GM12878 (cell line): ENCODE data around the gene KRT33A. TPM values are rescaled to one million over a fixed set of nuclear protein-coding genes. Genes with fewer than 3 reads are reported as not detected.

Experiments used
- ATAC-seq: fragments of 200-7000 bp; cut with Tn5 transposase; 3 replicates; pipeline ENCODE4 v1.9.1; 2020; ENCODE audit warnings: mild to moderate bottlenecking, moderate library complexity
- BruUV-seq: library from RNA; stranded (reverse); fragments of 400-500 nt; replicated peaks from 2 replicates; lab custom pipeline; 2021; lab: Mats Ljungman, UMichigan
- CTCF ChIA-PET: fragments of 300-600 bp; sonication (Branson Sonifier 250); formaldehyde crosslinking; extraction: SDS; loops from one replicate; lab custom pipeline; 2021; ENCODE audit warnings: inconsistent platforms; lab: Yijun Ruan, JAX
- POLR2A ChIA-PET: fragments of 350-600 bp; formaldehyde crosslinking; extraction: SDS; loops from one replicate; lab custom pipeline; 2021; ENCODE audit warnings: inconsistent platforms; lab: Charles Lee
- RAD21 ChIA-PET: fragments of 300-600 bp; sonication (Branson Sonifier 250); formaldehyde crosslinking; loops from one replicate; lab custom pipeline; 2023; ENCODE audit warnings: antibody characterized with exemption; ENCODE audit not compliant: unreplicated experiment; lab: Charles Lee
- SMC1A ChIA-PET: fragments of 300-600 bp; sonication (Branson Sonifier 250); formaldehyde crosslinking; loops from one replicate; lab custom pipeline; 2023; ENCODE audit not compliant: unreplicated experiment, uncharacterized antibody; lab: Charles Lee
- DNase-seq: peaks from one replicate; pipeline ENCODE4 v3.0.0-alpha.2; 2011; ENCODE audit warnings: low read depth, low spot score
- FAIRE-seq: peaks from 3 replicates; lab custom pipeline; 2011; peaks lifted over from hg19 to GRCh38; lab: Jason Lieb, UNC
- H2AFZ ChIP-seq: 2 replicates; pipeline ENCODE4 v1.6.0; 2011; ENCODE audit warnings: low read depth, low read length, control low read depth; ENCODE audit not compliant: control insufficient read depth
- H3K27ac ChIP-seq: 2 replicates; pipeline ENCODE4 v1.5.1; 2011; ENCODE audit warnings: control low read depth; ENCODE audit not compliant: control insufficient read depth, insufficient read depth
- H3K27me3 ChIP-seq, 2 experiments: replicated peaks in 1 of 2; 2 replicates each; pipeline versions ENCODE4 v1.6.0 to v1.6.1; 2011; ENCODE audit warnings: low read length in 1 of 2; ENCODE audit not compliant: control insufficient read depth in 2 of 2, insufficient read depth in 2 of 2
- H3K36me3 ChIP-seq, 2 experiments: 2 replicates each; pipeline ENCODE4 v1.5.1; 2011; ENCODE audit warnings: low read length in 1 of 2; ENCODE audit not compliant: control insufficient read depth in 2 of 2, insufficient read depth in 2 of 2
- H3K4me1 ChIP-seq: 2 replicates; pipeline ENCODE4 v1.6.1; 2011; ENCODE audit warnings: mild to moderate bottlenecking, low read length, moderate library complexity, mixed read lengths; ENCODE audit not compliant: control insufficient read depth, insufficient read depth
- H3K4me2 ChIP-seq: 2 replicates; pipeline ENCODE4 v1.6.0; 2011; ENCODE audit warnings: control low read depth; ENCODE audit not compliant: control insufficient read depth, insufficient read depth
- H3K4me3 ChIP-seq: fragments of 200-600 bp; sonication (generic); 2 replicates; pipeline ENCODE4 v1.5.1; 2016
- H3K79me2 ChIP-seq: 2 replicates; pipeline ENCODE4 v1.6.0; 2011; ENCODE audit warnings: low read length; ENCODE audit not compliant: control insufficient read depth, insufficient read depth
- H3K9ac ChIP-seq: 2 replicates; pipeline ENCODE4 v1.8.0; 2011; ENCODE audit warnings: low read length, control low read depth, mixed read lengths; ENCODE audit not compliant: control insufficient read depth, insufficient read depth
- H3K9me3 ChIP-seq: replicated peaks from 3 replicates; pipeline ENCODE4 v1.5.1; 2011; ENCODE audit warnings: mild to moderate bottlenecking, low read length; ENCODE audit not compliant: control insufficient read depth, insufficient read depth
- H4K20me1 ChIP-seq: 2 replicates; pipeline ENCODE4 v1.6.0; 2011; ENCODE audit not compliant: control insufficient read depth, insufficient read depth
- PAX8 ChIP-seq: fragments of 450-650 bp; IDR thresholded peaks from 2 replicates; pipeline ENCODE4 v1.6.1; 2017; ENCODE audit warnings: mild to moderate bottlenecking, moderate library complexity
- SMAD1 ChIP-seq: fragments of 450-650 bp; IDR thresholded peaks from 2 replicates; pipeline ENCODE4 v1.6.1; 2018; ENCODE audit warnings: mild to moderate bottlenecking, low read depth; ENCODE audit not compliant: partially characterized antibody
- SMAD5 ChIP-seq: IDR thresholded peaks from 2 replicates; pipeline ENCODE4 v1.6.1; 2016; ENCODE audit warnings: antibody characterized with exemption, low read depth
- SRF ChIP-seq, 2 experiments: IDR thresholded peaks; 2 replicates each; pipeline ENCODE4 v1.6.1; 2011; ENCODE audit warnings: low read depth in 2 of 2, low read length in 2 of 2, mild to moderate bottlenecking in 1 of 2, moderate library complexity in 1 of 2
- TBL1XR1 ChIP-seq: IDR thresholded peaks from 2 replicates; pipeline ENCODE4 v1.6.1; 2012; ENCODE audit warnings: low read depth, low read length, improper control_type of control experiment
- WGBS: methylation state at CpG from one replicate; pipeline ENCODE4 v1.1.6; 2016; ENCODE audit warnings: low lambda C conversion rate; ENCODE audit not compliant: insufficient replicate concordance, insufficient coverage; ENCODE audit errors: missing lambda C conversion rate; 5-methylcytosine and 5-hydroxymethylcytosine counted together
- in situ Hi-C: fragments of 300-500 bp; cut with MboI; formaldehyde crosslinking; loops from 9 replicates; pipeline ENCODE4 v1.14.3; 2018; ENCODE audit warnings: mixed read lengths
- intact Hi-C: fragments of 100-400 bp; cut with micrococcal nuclease; formaldehyde crosslinking; loops from one replicate; pipeline ENCODE4 v1.14.2; 2022; ENCODE audit not compliant: unreplicated experiment
- polyA plus RNA-seq, 11 experiments: library from polyadenylated mRNA; depleted of rRNA in 4 of 11; unstranded in 6 of 11; stranded (reverse) in 5 of 11; fragments of >200 nt; fragmentation: Nextera tagmentation in 4 of 11; fragmentation: Illumina TruSeq in 1 of 11; extraction: Ambion mirVana in 4 of 11; extraction: Trizol in 1 of 11; gene quantifications; 1 replicate in 1 of 11; 2 replicates in 10 of 11; pipeline versions ENCODE4 v1.2.1 to v1.2.3, GENCODE V29; 2011 to 2016; ENCODE audit warnings: inconsistent platforms in 2 of 11, missing spikeins in 2 of 11, low read depth in 1 of 11
- total RNA-seq, 4 experiments: library from RNA; depleted of rRNA in 3 of 4; stranded (reverse); fragments of >200 nt in 3 of 4; fragmentation: Illumina TruSeq in 1 of 4; extraction: Trizol in 1 of 4; gene quantifications; 2 replicates each; pipeline versions ENCODE4 v1.2.1 to v1.2.3, GENCODE V29; 2013 to 2021
- TF ChIP-seq, protein P1 (sequence below): fragments of 150-350 bp; IDR thresholded peaks from 2 replicates; pipeline ENCODE4 v1.6.1; 2014; ENCODE audit warnings: mild to moderate bottlenecking, low read depth, low read length
- TF ChIP-seq, protein P2 (sequence below): IDR thresholded peaks from 2 replicates; pipeline ENCODE4 v1.6.1; 2012; ENCODE audit warnings: improper control_type of control experiment, low read depth, low read length; ENCODE audit not compliant: insufficient replicate concordance

KRT33A gene
- total and polyA plus RNA-seq, 10 of the 15 experiments (the other 5 are each of a cell fraction or from before 2014, with no cell fraction given): not detected

- WGBS: no CpG with 5 or more reads among the region's 1 CpG
- TF ChIP-seq, protein P1, sequence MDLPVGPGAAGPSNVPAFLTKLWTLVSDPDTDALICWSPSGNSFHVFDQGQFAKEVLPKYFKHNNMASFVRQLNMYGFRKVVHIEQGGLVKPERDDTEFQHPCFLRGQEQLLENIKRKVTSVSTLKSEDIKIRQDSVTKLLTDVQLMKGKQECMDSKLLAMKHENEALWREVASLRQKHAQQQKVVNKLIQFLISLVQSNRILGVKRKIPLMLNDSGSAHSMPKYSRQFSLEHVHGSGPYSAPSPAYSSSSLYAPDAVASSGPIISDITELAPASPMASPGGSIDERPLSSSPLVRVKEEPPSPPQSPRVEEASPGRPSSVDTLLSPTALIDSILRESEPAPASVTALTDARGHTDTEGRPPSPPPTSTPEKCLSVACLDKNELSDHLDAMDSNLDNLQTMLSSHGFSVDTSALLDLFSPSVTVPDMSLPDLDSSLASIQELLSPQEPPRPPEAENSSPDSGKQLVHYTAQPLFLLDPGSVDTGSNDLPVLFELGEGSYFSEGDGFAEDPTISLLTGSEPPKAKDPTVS: no peak
- no peak for TF ChIP-seq SRF (IDR thresholded peaks at IDR 0.05; ENCODE audit: low read depth in 2 of 2, low read length in 2 of 2)
- no peak for TF ChIP-seq TBL1XR1
- no peak for TF ChIP-seq SMAD5
- TF ChIP-seq, protein P2, sequence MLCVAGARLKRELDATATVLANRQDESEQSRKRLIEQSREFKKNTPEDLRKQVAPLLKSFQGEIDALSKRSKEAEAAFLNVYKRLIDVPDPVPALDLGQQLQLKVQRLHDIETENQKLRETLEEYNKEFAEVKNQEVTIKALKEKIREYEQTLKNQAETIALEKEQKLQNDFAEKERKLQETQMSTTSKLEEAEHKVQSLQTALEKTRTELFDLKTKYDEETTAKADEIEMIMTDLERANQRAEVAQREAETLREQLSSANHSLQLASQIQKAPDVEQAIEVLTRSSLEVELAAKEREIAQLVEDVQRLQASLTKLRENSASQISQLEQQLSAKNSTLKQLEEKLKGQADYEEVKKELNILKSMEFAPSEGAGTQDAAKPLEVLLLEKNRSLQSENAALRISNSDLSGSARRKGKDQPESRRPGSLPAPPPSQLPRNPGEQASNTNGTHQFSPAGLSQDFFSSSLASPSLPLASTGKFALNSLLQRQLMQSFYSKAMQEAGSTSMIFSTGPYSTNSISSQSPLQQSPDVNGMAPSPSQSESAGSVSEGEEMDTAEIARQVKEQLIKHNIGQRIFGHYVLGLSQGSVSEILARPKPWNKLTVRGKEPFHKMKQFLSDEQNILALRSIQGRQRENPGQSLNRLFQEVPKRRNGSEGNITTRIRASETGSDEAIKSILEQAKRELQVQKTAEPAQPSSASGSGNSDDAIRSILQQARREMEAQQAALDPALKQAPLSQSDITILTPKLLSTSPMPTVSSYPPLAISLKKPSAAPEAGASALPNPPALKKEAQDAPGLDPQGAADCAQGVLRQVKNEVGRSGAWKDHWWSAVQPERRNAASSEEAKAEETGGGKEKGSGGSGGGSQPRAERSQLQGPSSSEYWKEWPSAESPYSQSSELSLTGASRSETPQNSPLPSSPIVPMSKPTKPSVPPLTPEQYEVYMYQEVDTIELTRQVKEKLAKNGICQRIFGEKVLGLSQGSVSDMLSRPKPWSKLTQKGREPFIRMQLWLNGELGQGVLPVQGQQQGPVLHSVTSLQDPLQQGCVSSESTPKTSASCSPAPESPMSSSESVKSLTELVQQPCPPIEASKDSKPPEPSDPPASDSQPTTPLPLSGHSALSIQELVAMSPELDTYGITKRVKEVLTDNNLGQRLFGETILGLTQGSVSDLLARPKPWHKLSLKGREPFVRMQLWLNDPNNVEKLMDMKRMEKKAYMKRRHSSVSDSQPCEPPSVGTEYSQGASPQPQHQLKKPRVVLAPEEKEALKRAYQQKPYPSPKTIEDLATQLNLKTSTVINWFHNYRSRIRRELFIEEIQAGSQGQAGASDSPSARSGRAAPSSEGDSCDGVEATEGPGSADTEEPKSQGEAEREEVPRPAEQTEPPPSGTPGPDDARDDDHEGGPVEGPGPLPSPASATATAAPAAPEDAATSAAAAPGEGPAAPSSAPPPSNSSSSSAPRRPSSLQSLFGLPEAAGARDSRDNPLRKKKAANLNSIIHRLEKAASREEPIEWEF: no peak
- TF ChIP-seq PAX8: no peak
- TF ChIP-seq SMAD1: no peak
- CTCF ChIA-PET: no interaction called here
Observed at GRCh38 chr17:41335747-41336146, 14.9 kb downstream of the KRT33A start.

More at GRCh38 chr17:41335747-41336146, 14.9 kb downstream of the KRT33A start:
- ChIA-PET RAD21 (no interaction called here), SMC1A (no interaction called here), POLR2A (no interaction called here)
- ATAC-seq (no peak), FAIRE-seq (no peak), DNase-seq (no peak)
- in situ Hi-C loops: no loop called here
- Histone ChIP-seq H3K4me3 (no peak overlapping the region), H3K9me3 (no peaks in the 10 kb centered on the region; the same call in 2 of the 3 replicates), H2AFZ (no peak overlapping the region), H3K4me1 (peaks cover 18% of the 10 kb centered on the region), H3K36me3 (no peaks in the 10 kb centered on the region), H3K4me2 (no peak overlapping the region), H3K27ac (no peak overlapping the region), H3K27me3 (no peaks in the 10 kb centered on the region), H4K20me1 (no peaks in the 10 kb centered on the region), H3K9ac (no peak overlapping the region), H3K79me2 (no peaks in the 10 kb centered on the region)
- no TSS peak for BruUV-seq
- intact Hi-C loops: no loop called here
